GM12878 (cell line): ENCODE data around the gene IFITM5. TPM values are rescaled to one million over a fixed set of nuclear protein-coding genes. Genes with fewer than 3 reads are reported as not detected.

Experiments used
- ATAC-seq: fragments of 200-7000 bp; cut with Tn5 transposase; 3 replicates; pipeline ENCODE4 v1.9.1; 2020; ENCODE audit warnings: mild to moderate bottlenecking, moderate library complexity
- BruUV-seq: library from RNA; stranded (reverse); fragments of 400-500 nt; replicated peaks from 2 replicates; lab custom pipeline; 2021; lab: Mats Ljungman, UMichigan
- CTCF ChIA-PET: fragments of 300-600 bp; sonication (Branson Sonifier 250); formaldehyde crosslinking; extraction: SDS; loops from one replicate; lab custom pipeline; 2021; ENCODE audit warnings: inconsistent platforms; lab: Yijun Ruan, JAX
- POLR2A ChIA-PET: fragments of 350-600 bp; formaldehyde crosslinking; extraction: SDS; loops from one replicate; lab custom pipeline; 2021; ENCODE audit warnings: inconsistent platforms; lab: Charles Lee
- RAD21 ChIA-PET: fragments of 300-600 bp; sonication (Branson Sonifier 250); formaldehyde crosslinking; loops from one replicate; lab custom pipeline; 2023; ENCODE audit warnings: antibody characterized with exemption; ENCODE audit not compliant: unreplicated experiment; lab: Charles Lee
- SMC1A ChIA-PET: fragments of 300-600 bp; sonication (Branson Sonifier 250); formaldehyde crosslinking; loops from one replicate; lab custom pipeline; 2023; ENCODE audit not compliant: unreplicated experiment, uncharacterized antibody; lab: Charles Lee
- DNase-seq: peaks from one replicate; pipeline ENCODE4 v3.0.0-alpha.2; 2011; ENCODE audit warnings: low read depth, low spot score
- FAIRE-seq: peaks from 3 replicates; lab custom pipeline; 2011; peaks lifted over from hg19 to GRCh38; lab: Jason Lieb, UNC
- H2AFZ ChIP-seq: 2 replicates; pipeline ENCODE4 v1.6.0; 2011; ENCODE audit warnings: low read depth, low read length, control low read depth; ENCODE audit not compliant: control insufficient read depth
- H3K27ac ChIP-seq: 2 replicates; pipeline ENCODE4 v1.5.1; 2011; ENCODE audit warnings: control low read depth; ENCODE audit not compliant: control insufficient read depth, insufficient read depth
- H3K27me3 ChIP-seq, 2 experiments: replicated peaks in 1 of 2; 2 replicates each; pipeline versions ENCODE4 v1.6.0 to v1.6.1; 2011; ENCODE audit warnings: low read length in 1 of 2; ENCODE audit not compliant: control insufficient read depth in 2 of 2, insufficient read depth in 2 of 2
- H3K36me3 ChIP-seq, 2 experiments: 2 replicates each; pipeline ENCODE4 v1.5.1; 2011; ENCODE audit warnings: low read length in 1 of 2; ENCODE audit not compliant: control insufficient read depth in 2 of 2, insufficient read depth in 2 of 2
- H3K4me1 ChIP-seq: 2 replicates; pipeline ENCODE4 v1.6.1; 2011; ENCODE audit warnings: mild to moderate bottlenecking, low read length, moderate library complexity, mixed read lengths; ENCODE audit not compliant: control insufficient read depth, insufficient read depth
- H3K4me2 ChIP-seq: 2 replicates; pipeline ENCODE4 v1.6.0; 2011; ENCODE audit warnings: control low read depth; ENCODE audit not compliant: control insufficient read depth, insufficient read depth
- H3K4me3 ChIP-seq: fragments of 200-600 bp; sonication (generic); 2 replicates; pipeline ENCODE4 v1.5.1; 2016
- H3K79me2 ChIP-seq: 2 replicates; pipeline ENCODE4 v1.6.0; 2011; ENCODE audit warnings: low read length; ENCODE audit not compliant: control insufficient read depth, insufficient read depth
- H3K9ac ChIP-seq: 2 replicates; pipeline ENCODE4 v1.8.0; 2011; ENCODE audit warnings: low read length, control low read depth, mixed read lengths; ENCODE audit not compliant: control insufficient read depth, insufficient read depth
- H3K9me3 ChIP-seq: replicated peaks from 3 replicates; pipeline ENCODE4 v1.5.1; 2011; ENCODE audit warnings: mild to moderate bottlenecking, low read length; ENCODE audit not compliant: control insufficient read depth, insufficient read depth
- H4K20me1 ChIP-seq: 2 replicates; pipeline ENCODE4 v1.6.0; 2011; ENCODE audit not compliant: control insufficient read depth, insufficient read depth
- ASH2L ChIP-seq: fragments of 300-600, 200-600 bp; sonication (generic); IDR thresholded peaks from 2 replicates; pipeline ENCODE4 v1.6.1; 2017; ENCODE audit warnings: low read depth, mild to moderate bottlenecking, borderline replicate concordance
- BCL3 ChIP-seq: IDR thresholded peaks from 2 replicates; pipeline ENCODE4 v1.6.1; 2011; ENCODE audit warnings: borderline replicate concordance, low read depth, mild to moderate bottlenecking, moderate library complexity, low read length; ENCODE audit not compliant: insufficient read depth, poor library complexity, severe bottlenecking
- BCLAF1 ChIP-seq: fragments of 450-650 bp; IDR thresholded peaks from 2 replicates; pipeline ENCODE4 v1.6.1; 2017; ENCODE audit warnings: antibody characterized with exemption, mild to moderate bottlenecking, moderate library complexity
- CBX5 ChIP-seq: sonication (generic); IDR thresholded peaks from 2 replicates; pipeline ENCODE4 v1.6.1; 2016; ENCODE audit warnings: low read depth, moderate library complexity, mild to moderate bottlenecking, inconsistent platforms
- CEBPB ChIP-seq, 2 experiments: fragments of 150-350 bp in 1 of 2; IDR thresholded peaks; 2 replicates each; pipeline ENCODE4 v1.6.1; 2012 to 2014; ENCODE audit warnings: low read depth in 2 of 2, low read length in 2 of 2, borderline replicate concordance in 1 of 2, inconsistent platforms in 1 of 2
- EED ChIP-seq: sonication (generic); IDR thresholded peaks from 2 replicates; pipeline ENCODE4 v1.6.1; 2016; ENCODE audit warnings: antibody characterized with exemption, low read depth
- HCFC1 ChIP-seq: fragments of 150-350 bp; IDR thresholded peaks from 2 replicates; pipeline ENCODE4 v1.6.1; 2014; ENCODE audit warnings: low read length
- HDAC6 ChIP-seq: fragments of 200-600 bp; sonication (generic); IDR thresholded peaks from one replicate; pipeline ENCODE4 v1.8.0; 2017; ENCODE audit warnings: antibody characterized with exemption; ENCODE audit not compliant: unreplicated experiment
- IRF4 ChIP-seq: IDR thresholded peaks from 2 replicates; pipeline ENCODE4 v1.6.1; 2011; ENCODE audit warnings: low read depth, low read length
- MAX ChIP-seq: IDR thresholded peaks from 2 replicates; pipeline ENCODE4 v1.6.1; 2012; ENCODE audit warnings: low read depth, low read length, improper control_type of control experiment
- MTA2 ChIP-seq: fragments of 450-650 bp; IDR thresholded peaks from 2 replicates; pipeline ENCODE4 v1.6.1; 2016; ENCODE audit warnings: low read depth, mild to moderate bottlenecking, moderate library complexity
- NR2C2 ChIP-seq: IDR thresholded peaks from 2 replicates; pipeline ENCODE4 v1.6.1; 2011; ENCODE audit warnings: borderline replicate concordance, low read depth; ENCODE audit not compliant: control insufficient read depth, insufficient read length
- NR2F1 ChIP-seq: fragments of 450-650 bp; conservative IDR thresholded peaks from 2 replicates; pipeline ENCODE4 v1.6.1; 2017; ENCODE audit warnings: mild to moderate bottlenecking
- PKNOX1 ChIP-seq: fragments of 450-650 bp; IDR thresholded peaks from 2 replicates; pipeline ENCODE4 v1.6.1; 2016; ENCODE audit warnings: mild to moderate bottlenecking
- POU2F2 ChIP-seq: IDR thresholded peaks from 3 replicates; pipeline ENCODE4 v1.6.1; 2011; ENCODE audit warnings: low read depth, mild to moderate bottlenecking, low read length, borderline replicate concordance
- RB1 ChIP-seq: fragments of 450-650 bp; formaldehyde crosslinking; IDR thresholded peaks from 2 replicates; pipeline ENCODE4 v1.6.1; 2017; ENCODE audit warnings: mild to moderate bottlenecking, borderline replicate concordance
- SIN3A ChIP-seq: IDR thresholded peaks from 2 replicates; pipeline ENCODE4 v1.6.1; 2012; ENCODE audit warnings: low read depth, low read length, improper control_type of control experiment
- ZNF24 ChIP-seq: fragments of 450-650 bp; IDR thresholded peaks from 2 replicates; pipeline ENCODE4 v1.6.1; 2017; ENCODE audit warnings: antibody characterized with exemption, mild to moderate bottlenecking
- WGBS: methylation state at CpG from one replicate; pipeline ENCODE4 v1.1.6; 2016; ENCODE audit warnings: low lambda C conversion rate; ENCODE audit not compliant: insufficient replicate concordance, insufficient coverage; ENCODE audit errors: missing lambda C conversion rate; 5-methylcytosine and 5-hydroxymethylcytosine counted together
- in situ Hi-C: fragments of 300-500 bp; cut with MboI; formaldehyde crosslinking; loops from 9 replicates; pipeline ENCODE4 v1.14.3; 2018; ENCODE audit warnings: mixed read lengths
- intact Hi-C: fragments of 100-400 bp; cut with micrococcal nuclease; formaldehyde crosslinking; loops from one replicate; pipeline ENCODE4 v1.14.2; 2022; ENCODE audit not compliant: unreplicated experiment
- polyA plus RNA-seq, 11 experiments: library from polyadenylated mRNA; depleted of rRNA in 4 of 11; unstranded in 6 of 11; stranded (reverse) in 5 of 11; fragments of >200 nt; fragmentation: Nextera tagmentation in 4 of 11; fragmentation: Illumina TruSeq in 1 of 11; extraction: Ambion mirVana in 4 of 11; extraction: Trizol in 1 of 11; gene quantifications; 1 replicate in 1 of 11; 2 replicates in 10 of 11; pipeline versions ENCODE4 v1.2.1 to v1.2.3, GENCODE V29; 2011 to 2016; ENCODE audit warnings: inconsistent platforms in 2 of 11, missing spikeins in 2 of 11, low read depth in 1 of 11
- total RNA-seq, 4 experiments: library from RNA; depleted of rRNA in 3 of 4; stranded (reverse); fragments of >200 nt in 3 of 4; fragmentation: Illumina TruSeq in 1 of 4; extraction: Trizol in 1 of 4; gene quantifications; 2 replicates each; pipeline versions ENCODE4 v1.2.1 to v1.2.3, GENCODE V29; 2013 to 2021

The IFITM5 gene
- total and polyA plus RNA-seq, 10 of the 15 experiments (the other 5 are each of a cell fraction or from before 2014, with no cell fraction given), result not detected

- intact Hi-C loops (no loop called here), in situ Hi-C loops (no loop called here)
- peak overlapping the region; percentile 80 for H2AFZ ChIP-seq
- ATAC-seq (no peak), DNase-seq (no peak), FAIRE-seq (peak; percentile 47)
- CTCF ChIA-PET, result interaction anchor here (1.6 to 5.3 kb wide), 3 partner anchors 10 to 29 kb away, joined by 4 to 43 read pairs (median 10); no protein-coding TSS in a partner anchor
- H3K27ac ChIP-seq, result peak overlapping the region; percentile 100
- POLR2A ChIA-PET, result interaction anchor here (0.7 to 6.0 kb wide), 8 partner anchors 9 to 88 kb away, joined by 3 to 86 read pairs (median 8); no protein-coding TSS in a partner anchor
- H3K9me3 ChIP-seq, result no peaks in the 10 kb centered on the region
- WGBS, result 88% methylated on average over 30 of the region's 30 CpGs
- BruUV-seq, result no TSS peak
- TF ChIP-seq BCLAF1 (no peak), IRF4 (no peak), MAX (no peak; the same call in 1 of the 2 replicates), PKNOX1 (no peak), EED (no peak), ZNF24 (no peak), RB1 (no peak), ASH2L (no peak), POU2F2 (no peak), HCFC1 (no peak), NR2F1 (no peak), CEBPB (IDR thresholded peaks at IDR 0.05; ENCODE audit: borderline replicate concordance in 1 of 2, low read depth in 2 of 2, low read length in 2 of 2) (no peak), CBX5 (no peak), MTA2 (no peak), BCL3 (no peak), SIN3A (no peak), NR2C2 (no peak), HDAC6 (no peak)
- H3K4me3 ChIP-seq, result peak overlapping the region; percentile 56
- peaks cover 4% of the 10 kb centered on the region for H3K79me2 ChIP-seq
- RAD21 ChIA-PET, result interaction anchor here (1.5 to 5.2 kb wide), 7 partner anchors 9 to 29 kb away, joined by 3 to 68 read pairs (median 7); no protein-coding TSS in a partner anchor
- peaks cover 43% of the 10 kb centered on the region for H3K4me1 ChIP-seq
- H3K9ac ChIP-seq, result peak overlapping the region; percentile 98
- no peaks in the 10 kb centered on the region for H3K27me3 ChIP-seq
- SMC1A ChIA-PET, result interaction anchor here (1.0 to 1.8 kb wide), 2 partner anchors 21 to 29 kb away, joined by 3 to 18 read pairs; no protein-coding TSS in a partner anchor
- H3K4me2 ChIP-seq, result peak overlapping the region; percentile 100
- no peaks in the 10 kb centered on the region for H4K20me1 ChIP-seq
- H3K36me3 ChIP-seq, result no peaks in the 10 kb centered on the region
Measured at GRCh38 chr11:325796-326591, 26.7 kb upstream of the IFITM5 start.
